Measurements from ENCODE around the gene SERPINA9.

DNA sequence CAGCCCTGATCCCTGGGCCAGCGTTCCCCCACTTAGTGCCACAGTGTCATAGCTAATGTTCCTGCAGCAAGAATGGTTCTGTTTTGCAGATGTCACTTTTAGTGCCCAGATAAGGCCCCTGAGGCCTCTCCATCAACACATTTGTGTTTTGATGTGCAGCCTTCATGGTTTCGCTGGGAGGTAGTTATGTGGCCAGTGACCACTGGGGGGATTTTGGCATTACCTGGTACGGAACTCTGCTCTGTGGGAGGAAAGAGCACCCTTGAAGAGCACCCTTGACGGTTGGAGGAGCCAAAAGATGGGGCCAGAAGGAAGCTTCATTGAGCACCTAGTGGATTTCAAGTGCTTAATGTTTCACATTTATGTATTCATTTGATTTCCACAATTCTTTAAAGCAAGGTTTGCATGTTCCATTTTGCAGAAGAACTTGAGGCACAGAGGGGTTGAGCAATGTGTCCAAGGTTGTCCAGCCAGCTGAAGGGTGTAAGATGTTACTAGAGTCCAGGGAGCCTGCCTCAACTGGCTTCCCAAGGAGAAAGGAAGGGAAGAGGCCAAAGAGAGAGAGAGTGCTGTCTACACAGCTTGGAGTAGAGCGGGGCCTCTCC, 36.4 kb downstream of the SERPINA9 start:
- TF ChIP-seq, protein P1, sequence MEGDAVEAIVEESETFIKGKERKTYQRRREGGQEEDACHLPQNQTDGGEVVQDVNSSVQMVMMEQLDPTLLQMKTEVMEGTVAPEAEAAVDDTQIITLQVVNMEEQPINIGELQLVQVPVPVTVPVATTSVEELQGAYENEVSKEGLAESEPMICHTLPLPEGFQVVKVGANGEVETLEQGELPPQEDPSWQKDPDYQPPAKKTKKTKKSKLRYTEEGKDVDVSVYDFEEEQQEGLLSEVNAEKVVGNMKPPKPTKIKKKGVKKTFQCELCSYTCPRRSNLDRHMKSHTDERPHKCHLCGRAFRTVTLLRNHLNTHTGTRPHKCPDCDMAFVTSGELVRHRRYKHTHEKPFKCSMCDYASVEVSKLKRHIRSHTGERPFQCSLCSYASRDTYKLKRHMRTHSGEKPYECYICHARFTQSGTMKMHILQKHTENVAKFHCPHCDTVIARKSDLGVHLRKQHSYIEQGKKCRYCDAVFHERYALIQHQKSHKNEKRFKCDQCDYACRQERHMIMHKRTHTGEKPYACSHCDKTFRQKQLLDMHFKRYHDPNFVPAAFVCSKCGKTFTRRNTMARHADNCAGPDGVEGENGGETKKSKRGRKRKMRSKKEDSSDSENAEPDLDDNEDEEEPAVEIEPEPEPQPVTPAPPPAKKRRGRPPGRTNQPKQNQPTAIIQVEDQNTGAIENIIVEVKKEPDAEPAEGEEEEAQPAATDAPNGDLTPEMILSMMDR (IDR thresholded peaks at IDR 0.05; ENCODE audit: poor library complexity) = no peak
- no peak for TF ChIP-seq EZH2phosphoT487 (IDR thresholded peaks at IDR 0.05; ENCODE audit: low read depth, severe bottlenecking, unreplicated experiment)
- TF ChIP-seq EZH2 (IDR thresholded peaks at IDR 0.05; ENCODE audit: borderline replicate concordance) = no peak

Data from hepatocyte (in vitro differentiated cells).